Gastroesophageal sphincter (tissue), 3 donors: Measurements from ENCODE around the gene TTC9C.

Experiments
- CTCF ChIP-seq, 4 experiments: fragments of 200-600 bp in 2 of 4; fragments of 450-650 bp in 2 of 4; sonication (generic) in 1 of 4; IDR thresholded peaks; one replicate each; pipeline ENCODE4 v1.5.1; 2017 to 2019; ENCODE audit warnings: antibody characterized with exemption in 4 of 4, mild to moderate bottlenecking in 2 of 4, moderate library complexity in 2 of 4
- EP300 ChIP-seq: sonication (generic); formaldehyde crosslinking; IDR thresholded peaks from one replicate; pipeline ENCODE4 v1.6.1; 2017; ENCODE audit warnings: antibody characterized with exemption, mild to moderate bottlenecking
- POLR2A ChIP-seq, 2 donors: fragments of 450-650 bp; IDR thresholded peaks; one replicate each; pipeline ENCODE4 v1.6.1; 2017; ENCODE audit warnings: antibody characterized with exemption in 2 of 2, mild to moderate bottlenecking in 2 of 2, moderate library complexity in 1 of 2
- POLR2AphosphoS5 ChIP-seq: sonication (generic); formaldehyde crosslinking; IDR thresholded peaks from one replicate; pipeline ENCODE4 v1.6.1; 2017; ENCODE audit warnings: antibody characterized with exemption

DNA sequence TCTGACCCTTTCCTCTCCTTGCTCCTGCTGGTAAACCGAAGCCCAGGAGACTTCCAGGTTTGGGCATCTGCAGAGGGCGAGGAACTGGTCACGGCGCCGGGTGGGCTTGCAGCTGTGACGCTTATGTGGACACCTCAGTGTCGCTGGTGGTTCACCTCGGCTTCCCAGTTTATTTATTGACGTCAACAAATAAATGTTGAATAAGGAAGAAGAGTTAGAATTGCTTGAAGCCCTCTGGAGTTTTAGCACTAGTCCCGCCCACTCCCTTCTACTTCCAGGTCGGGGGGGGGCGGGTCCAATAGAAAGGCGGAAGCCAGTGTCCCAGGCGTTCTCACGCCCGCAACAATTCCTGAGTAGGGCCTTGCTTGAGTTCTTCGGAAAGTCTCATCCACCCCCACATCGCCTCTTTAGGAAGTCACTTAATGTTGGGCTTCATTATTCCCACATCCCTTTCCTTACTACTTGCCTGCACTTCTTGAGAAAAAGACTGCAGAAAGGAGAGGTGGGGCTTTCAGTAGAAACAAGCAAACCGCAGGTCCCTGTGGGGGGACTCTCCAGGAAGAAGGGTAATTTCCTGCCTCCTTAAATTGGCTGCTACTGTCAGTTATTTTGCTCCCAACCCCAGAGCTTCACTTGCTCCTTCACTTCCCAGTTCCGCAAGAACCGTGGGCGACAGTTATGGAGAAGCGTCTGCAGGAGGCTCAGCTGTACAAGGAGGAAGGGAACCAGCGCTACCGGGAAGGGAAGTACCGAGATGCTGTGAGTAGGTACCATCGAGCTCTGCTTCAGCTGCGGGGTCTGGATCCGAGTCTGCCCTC is at the start of gene TTC9C:
- TF ChIP-seq CTCF (IDR thresholded peaks at IDR 0.05) (no peak), POLR2AphosphoS5 (peak; percentile 76), POLR2A (IDR thresholded peaks at IDR 0.05) (peak; percentile 54 to 67), EP300 (no peak)
